H1 (cell line): ENCODE measurements around the gene VWA1.
"Not testable (repeated sequence)": the region's sequence is repeated elsewhere in the genome, so short reads cannot be mapped to it uniquely, and the experiment has no call there.

Experiments used
- CREB1 ChIP-seq: IDR thresholded peaks from 2 replicates; pipeline ENCODE4 v1.6.1; 2012; ENCODE audit warnings: inconsistent platforms
- EZH2 ChIP-seq: fragments of 200-600 bp; sonication (generic); IDR thresholded peaks from 2 replicates; pipeline ENCODE4 v1.7.1; 2012; ENCODE audit warnings: low read depth, mild to moderate bottlenecking, moderate library complexity, low read length, inconsistent platforms; ENCODE audit not compliant: severe bottlenecking
- FOSL1 ChIP-seq: IDR thresholded peaks from 2 replicates; pipeline ENCODE4 v1.6.1; 2011; ENCODE audit warnings: mild to moderate bottlenecking, low read depth, low read length, moderate library complexity; ENCODE audit not compliant: insufficient read depth
- NRF1 ChIP-seq: IDR thresholded peaks from 2 replicates; pipeline ENCODE4 v1.6.1; 2011; ENCODE audit warnings: mild to moderate bottlenecking, low read depth, low read length, improper control_type of control experiment
- POLR2A ChIP-seq, 2 experiments: IDR thresholded peaks; 1 replicate in 1 of 2; 2 replicates in 1 of 2; pipeline ENCODE4 v1.6.1; 2011; ENCODE audit warnings: low read depth in 2 of 2, low read length in 2 of 2, mild to moderate bottlenecking in 2 of 2; ENCODE audit errors: control extremely low read depth in 1 of 2
- RAD21 ChIP-seq, 2 experiments: IDR thresholded peaks in 1 of 2; conservative IDR thresholded peaks in 1 of 2; 2 replicates each; pipeline ENCODE4 v1.6.1; 2011; ENCODE audit warnings: low read depth in 2 of 2, low read length in 2 of 2, improper control_type of control experiment in 1 of 2, inconsistent platforms in 1 of 2, mild to moderate bottlenecking in 1 of 2, moderate library complexity in 1 of 2
- RXRA ChIP-seq: IDR thresholded peaks from 2 replicates; pipeline ENCODE4 v1.6.1; 2011; ENCODE audit warnings: low read depth, mild to moderate bottlenecking, low read length, moderate library complexity; ENCODE audit not compliant: insufficient read depth
- SIN3A ChIP-seq, 2 experiments: IDR thresholded peaks in 1 of 2; conservative IDR thresholded peaks in 1 of 2; 2 replicates each; pipeline ENCODE4 v1.6.1; 2011 to 2012; ENCODE audit warnings: low read length in 2 of 2, improper control_type of control experiment in 1 of 2, low read depth in 1 of 2, mild to moderate bottlenecking in 1 of 2
- YY1 ChIP-seq: IDR thresholded peaks from 2 replicates; pipeline ENCODE4 v1.6.1; 2011; ENCODE audit warnings: low read depth, mild to moderate bottlenecking, low read length
- ZNF274 ChIP-seq: IDR thresholded peaks from 2 replicates; pipeline ENCODE4 v1.7.0; 2012; ENCODE audit warnings: low read length, borderline replicate concordance; ENCODE audit errors: extremely low read depth
- TF ChIP-seq, protein P1 (sequence below), 3 experiments: IDR thresholded peaks; 1 replicate in 2 of 3; 2 replicates in 1 of 3; pipeline versions ENCODE4 v1.5.1 to v1.6.1; 2011; ENCODE audit warnings: low read length in 3 of 3, mild to moderate bottlenecking in 3 of 3, inconsistent platforms in 2 of 3, low read depth in 1 of 3, moderate library complexity in 1 of 3; ENCODE audit not compliant: insufficient read depth in 1 of 3; ENCODE audit errors: control extremely low read depth in 1 of 3
- TF ChIP-seq, protein P2 (sequence below): IDR thresholded peaks from 2 replicates; pipeline ENCODE4 v1.6.1; 2012; ENCODE audit warnings: inconsistent platforms

DNA sequence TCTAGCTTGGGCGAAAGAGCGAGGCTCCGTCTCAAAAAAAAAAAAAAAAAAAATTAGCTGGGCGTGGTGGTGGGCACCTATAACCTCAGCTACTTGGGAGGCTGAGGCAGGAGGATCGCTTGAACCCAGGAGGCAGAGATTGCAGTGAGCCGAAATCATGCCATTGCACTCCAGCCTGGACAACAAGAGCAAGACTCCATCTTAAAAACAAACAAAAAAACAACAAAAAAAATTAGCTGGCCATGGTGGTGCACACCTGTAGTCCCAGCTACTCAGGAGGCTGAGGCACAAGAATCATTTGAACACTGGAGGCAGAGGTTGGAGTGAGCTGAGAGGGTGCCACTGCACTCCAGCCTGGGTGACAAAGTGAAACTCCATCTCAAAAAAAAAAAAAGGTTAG is 6.5 kb upstream of the VWA1 start:
- not testable (repeated sequence) for TF ChIP-seq EZH2; ZNF274; CREB1; POLR2A (IDR thresholded peaks at IDR 0.05; ENCODE audit: control extremely low read depth in 1 of 2, low read depth in 2 of 2, low read length in 2 of 2); NRF1; YY1; RAD21 (IDR thresholded peaks at IDR 0.05 in 1 of 2, conservative IDR thresholded peaks at IDR 0.05 in 1 of 2; ENCODE audit: low read depth in 2 of 2, low read length in 2 of 2); FOSL1; RXRA; SIN3A (conservative IDR thresholded peaks at IDR 0.05 in 1 of 2, IDR thresholded peaks at IDR 0.05 in 1 of 2; ENCODE audit: low read depth in 1 of 2, low read length in 2 of 2)
- TF ChIP-seq, protein P1, sequence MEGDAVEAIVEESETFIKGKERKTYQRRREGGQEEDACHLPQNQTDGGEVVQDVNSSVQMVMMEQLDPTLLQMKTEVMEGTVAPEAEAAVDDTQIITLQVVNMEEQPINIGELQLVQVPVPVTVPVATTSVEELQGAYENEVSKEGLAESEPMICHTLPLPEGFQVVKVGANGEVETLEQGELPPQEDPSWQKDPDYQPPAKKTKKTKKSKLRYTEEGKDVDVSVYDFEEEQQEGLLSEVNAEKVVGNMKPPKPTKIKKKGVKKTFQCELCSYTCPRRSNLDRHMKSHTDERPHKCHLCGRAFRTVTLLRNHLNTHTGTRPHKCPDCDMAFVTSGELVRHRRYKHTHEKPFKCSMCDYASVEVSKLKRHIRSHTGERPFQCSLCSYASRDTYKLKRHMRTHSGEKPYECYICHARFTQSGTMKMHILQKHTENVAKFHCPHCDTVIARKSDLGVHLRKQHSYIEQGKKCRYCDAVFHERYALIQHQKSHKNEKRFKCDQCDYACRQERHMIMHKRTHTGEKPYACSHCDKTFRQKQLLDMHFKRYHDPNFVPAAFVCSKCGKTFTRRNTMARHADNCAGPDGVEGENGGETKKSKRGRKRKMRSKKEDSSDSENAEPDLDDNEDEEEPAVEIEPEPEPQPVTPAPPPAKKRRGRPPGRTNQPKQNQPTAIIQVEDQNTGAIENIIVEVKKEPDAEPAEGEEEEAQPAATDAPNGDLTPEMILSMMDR (IDR thresholded peaks at IDR 0.05; ENCODE audit: control extremely low read depth in 1 of 3, insufficient read depth in 1 of 3, low read depth in 1 of 3, low read length in 3 of 3): not testable (repeated sequence)
- TF ChIP-seq, protein P2, sequence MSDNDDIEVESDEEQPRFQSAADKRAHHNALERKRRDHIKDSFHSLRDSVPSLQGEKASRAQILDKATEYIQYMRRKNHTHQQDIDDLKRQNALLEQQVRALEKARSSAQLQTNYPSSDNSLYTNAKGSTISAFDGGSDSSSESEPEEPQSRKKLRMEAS: not testable (repeated sequence)
